HFFc6 (cell line): ENCODE measurements around the gene SPATA46. TPM values are rescaled to one million over a fixed set of nuclear protein-coding genes. Genes with fewer than 3 reads are reported as not detected.
"Not testable (repeated sequence)": the region's sequence is repeated elsewhere in the genome, so short reads cannot be mapped to it uniquely, and the experiment has no call there.

Experiments
- DNase-seq: peaks from one replicate; pipeline ENCODE4 v3.0.0-alpha.2; 2018
- H3K27ac Mint-ChIP-seq: 2 replicates; pipeline ENCODE4 v1.8.0; 2020; ENCODE audit warnings: mild to moderate bottlenecking, mixed read lengths
- H3K27me3 Mint-ChIP-seq: 2 replicates; pipeline ENCODE4 v1.8.0; 2021; ENCODE audit warnings: mild to moderate bottlenecking, moderate library complexity, mixed read lengths; ENCODE audit not compliant: insufficient read depth
- H3K36me3 Mint-ChIP-seq: 2 replicates; pipeline ENCODE4 v1.8.0; 2021; ENCODE audit warnings: low read depth, mixed read lengths
- H3K4me1 Mint-ChIP-seq: 2 replicates; pipeline ENCODE4 v1.8.0; 2020; ENCODE audit warnings: low read depth, mixed read lengths
- H3K4me3 Mint-ChIP-seq: 2 replicates; pipeline ENCODE4 v1.8.0; 2020; ENCODE audit warnings: mild to moderate bottlenecking, moderate library complexity, mixed read lengths
- H3K9me3 Mint-ChIP-seq: 2 replicates; pipeline ENCODE4 v1.8.0; 2020; ENCODE audit warnings: mild to moderate bottlenecking, mixed read lengths
- long read RNA-seq: library from polyadenylated mRNA; unstranded; transcript quantifications from one replicate; pipeline ENCODE4 v2.0.0, GENCODE V29; 2019
- total RNA-seq, 6 experiments: library from RNA; stranded (reverse); fragmentation: NEBNext Ultra II Directional; extraction: Animal tissue kit (Norgen Biotek cat#: 25700); gene quantifications; 2 replicates in 1 of 6; 3 replicates in 5 of 6; pipeline ENCODE4 v1.2.3, GENCODE V29; 2021
- TF ChIP-seq, protein P1 (sequence below): fragments of 200-600 bp; sonication (generic); IDR thresholded peaks from 2 replicates; pipeline ENCODE4 v1.5.0; 2021; ENCODE audit warnings: antibody characterized with exemption, mild to moderate bottlenecking

SPATA46 gene
- not detected for total RNA-seq
- long read RNA-seq, result 0 reads

GRCh38 chr1:162376691-162377090 is at the start of gene SPATA46:
Gene SPATA46 (minus strand): TSS chr1:162376854. CDS start chr1:162376790, 64 bp downstream.
- Mint-ChIP-seq H3K4me3 (no peak within 1 kb of the TSS), H3K36me3 (no peaks in the 10 kb centered on the region), H3K9me3 (no peaks in the 10 kb centered on the region), H3K27ac (no peak within 1 kb of the TSS), H3K27me3 (peaks cover 15% of the 10 kb centered on the region), H3K4me1 (peaks cover 15% of the 10 kb centered on the region)
- TF ChIP-seq, protein P1, sequence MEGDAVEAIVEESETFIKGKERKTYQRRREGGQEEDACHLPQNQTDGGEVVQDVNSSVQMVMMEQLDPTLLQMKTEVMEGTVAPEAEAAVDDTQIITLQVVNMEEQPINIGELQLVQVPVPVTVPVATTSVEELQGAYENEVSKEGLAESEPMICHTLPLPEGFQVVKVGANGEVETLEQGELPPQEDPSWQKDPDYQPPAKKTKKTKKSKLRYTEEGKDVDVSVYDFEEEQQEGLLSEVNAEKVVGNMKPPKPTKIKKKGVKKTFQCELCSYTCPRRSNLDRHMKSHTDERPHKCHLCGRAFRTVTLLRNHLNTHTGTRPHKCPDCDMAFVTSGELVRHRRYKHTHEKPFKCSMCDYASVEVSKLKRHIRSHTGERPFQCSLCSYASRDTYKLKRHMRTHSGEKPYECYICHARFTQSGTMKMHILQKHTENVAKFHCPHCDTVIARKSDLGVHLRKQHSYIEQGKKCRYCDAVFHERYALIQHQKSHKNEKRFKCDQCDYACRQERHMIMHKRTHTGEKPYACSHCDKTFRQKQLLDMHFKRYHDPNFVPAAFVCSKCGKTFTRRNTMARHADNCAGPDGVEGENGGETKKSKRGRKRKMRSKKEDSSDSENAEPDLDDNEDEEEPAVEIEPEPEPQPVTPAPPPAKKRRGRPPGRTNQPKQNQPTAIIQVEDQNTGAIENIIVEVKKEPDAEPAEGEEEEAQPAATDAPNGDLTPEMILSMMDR, result no peak
- no peak for DNase-seq

GRCh38 chr1:162422662-162423375 is 46.2 kb upstream of the SPATA46 start:
- no peak for DNase-seq
- Mint-ChIP-seq H3K4me3 (no peak overlapping the region), H3K36me3 (no peaks in the 10 kb centered on the region), H3K4me1 (peaks cover 13% of the 10 kb centered on the region), H3K27me3 (peaks cover 14% of the 10 kb centered on the region), H3K27ac (no peak overlapping the region), H3K9me3 (no peaks in the 10 kb centered on the region)
- TF ChIP-seq, protein P1, result no peak

DNA sequence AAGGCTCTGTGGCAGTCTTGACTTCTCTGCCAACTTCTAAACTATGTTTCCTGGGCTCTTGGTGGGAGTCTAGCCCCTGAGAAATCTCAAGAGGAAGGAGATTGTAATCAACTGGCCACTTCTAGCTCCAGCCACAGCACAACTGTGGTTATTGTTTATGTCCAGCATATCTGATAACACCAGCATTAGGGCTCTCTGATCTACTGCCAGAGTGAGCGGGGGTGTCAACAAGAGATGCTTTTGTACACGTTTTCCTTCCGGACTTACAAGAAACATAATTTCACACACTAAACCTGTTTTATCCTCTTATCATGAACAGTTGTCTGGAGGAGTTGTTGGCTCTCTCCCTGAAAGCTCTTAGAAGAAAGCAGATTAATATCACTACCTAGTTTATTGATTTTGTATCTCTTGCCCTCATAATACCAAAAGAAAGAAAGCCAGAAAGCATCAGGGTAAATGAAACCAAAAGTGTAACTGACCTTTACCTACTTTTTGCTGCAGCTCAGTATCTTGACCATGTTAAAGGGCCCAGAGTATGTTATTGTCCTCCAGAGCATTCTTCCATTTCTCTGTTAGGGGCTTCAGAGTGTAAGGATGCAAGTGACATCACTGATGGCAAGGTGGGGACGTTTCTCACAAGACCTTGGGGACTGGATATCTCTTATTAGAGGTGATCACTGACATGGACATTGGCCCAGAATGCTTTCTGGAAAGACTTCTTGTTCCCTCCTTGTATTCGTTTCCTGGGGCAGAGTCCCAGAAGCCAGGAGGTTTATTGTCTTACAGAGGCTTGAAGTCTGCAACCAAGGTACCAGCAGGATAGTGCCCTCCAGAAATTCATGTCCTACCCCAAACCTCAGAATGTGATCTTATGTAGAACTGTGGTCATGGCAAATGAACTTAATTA is 44.9 kb upstream of the SPATA46 start:
- H3K36me3 Mint-ChIP-seq, result no peaks in the 10 kb centered on the region
- peaks cover 13% of the 10 kb centered on the region for H3K4me1 Mint-ChIP-seq
- no peak overlapping the region for H3K27ac Mint-ChIP-seq
- TF ChIP-seq, protein P1, result no peak
- H3K27me3 Mint-ChIP-seq, result peaks cover 19% of the 10 kb centered on the region
- H3K9me3 Mint-ChIP-seq, result no peaks in the 10 kb centered on the region
- H3K4me3 Mint-ChIP-seq, result no peak overlapping the region
- DNase-seq, result no peak

DNA sequence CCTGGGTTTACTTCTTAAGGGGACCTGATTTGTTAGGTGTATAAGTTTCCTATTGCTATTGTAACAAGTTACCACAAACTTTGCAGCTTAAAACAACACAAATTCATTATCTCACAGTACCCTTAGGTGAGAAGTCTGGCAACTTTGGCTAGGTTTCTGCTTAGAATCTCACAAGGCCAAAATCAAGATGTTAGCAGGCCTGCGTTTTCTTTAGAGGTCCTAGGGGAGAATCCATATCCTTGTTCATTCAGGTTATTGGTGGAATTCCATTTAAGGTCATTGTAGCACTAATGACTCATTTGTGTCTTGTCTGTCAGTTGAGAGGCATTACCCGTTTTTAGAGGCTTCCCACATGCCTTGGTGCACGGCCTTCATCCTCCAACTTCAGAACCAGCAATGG is 43.5 kb upstream of the SPATA46 start:
- Mint-ChIP-seq H3K9me3 (no peaks in the 10 kb centered on the region), H3K27ac (no peak overlapping the region), H3K4me3 (no peak overlapping the region), H3K27me3 (peaks cover 22% of the 10 kb centered on the region), H3K36me3 (no peaks in the 10 kb centered on the region), H3K4me1 (peaks cover 13% of the 10 kb centered on the region)
- DNase-seq, result no peak
- TF ChIP-seq, protein P1, result no peak

DNA sequence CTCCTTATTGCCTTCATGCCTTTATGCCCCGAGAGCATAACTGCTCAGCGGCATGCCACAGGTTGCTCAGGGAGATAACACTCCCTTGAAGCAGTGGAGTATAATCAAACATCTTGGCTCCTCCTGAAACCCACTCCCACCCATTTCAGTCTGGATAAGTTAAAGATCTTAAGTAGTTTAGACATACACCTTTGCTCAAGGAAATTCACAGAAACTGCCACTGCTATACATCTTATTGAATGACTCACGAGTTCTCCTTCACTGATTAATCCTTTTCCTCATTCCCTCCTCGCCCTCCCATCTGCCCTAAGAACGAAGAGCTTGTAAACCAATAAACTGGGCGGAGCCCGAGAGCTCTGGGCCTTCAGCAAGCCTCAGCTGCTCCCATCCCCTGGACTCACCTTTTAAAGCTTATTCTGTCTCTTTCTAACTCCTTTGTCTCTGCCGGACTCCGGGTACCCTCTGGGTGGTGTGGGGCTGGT is 42.8 kb upstream of the SPATA46 start:
- not testable (repeated sequence) for H3K27ac Mint-ChIP-seq, DNase-seq, H3K9me3 Mint-ChIP-seq, H3K36me3 Mint-ChIP-seq, H3K4me3 Mint-ChIP-seq
- Mint-ChIP-seq H3K4me1 (peaks cover 13% of the 10 kb centered on the region), H3K27me3 (peaks cover 22% of the 10 kb centered on the region)

DNA sequence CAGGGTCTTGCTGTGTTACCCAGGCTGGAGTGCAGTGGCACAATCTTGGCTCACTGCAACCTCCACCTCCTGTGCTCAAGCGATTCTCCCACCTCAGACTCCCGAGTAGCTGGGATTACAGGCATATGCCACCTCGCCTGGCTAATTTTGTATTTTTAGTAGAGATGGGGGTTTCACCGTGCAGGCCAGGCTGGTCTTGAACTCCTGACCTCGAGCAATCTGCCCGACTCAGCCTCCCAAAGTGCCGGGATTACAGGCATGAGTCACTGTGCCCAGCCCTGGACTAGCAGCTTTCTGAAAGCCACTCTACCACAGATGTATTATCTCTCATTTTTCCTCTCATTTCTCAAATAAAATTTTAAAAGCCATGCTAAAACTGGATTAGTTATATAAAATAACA is 41.9 kb upstream of the SPATA46 start:
- not testable (repeated sequence) for DNase-seq, H3K4me3 Mint-ChIP-seq, H3K9me3 Mint-ChIP-seq, H3K27ac Mint-ChIP-seq, H3K36me3 Mint-ChIP-seq
- peaks cover 13% of the 10 kb centered on the region for H3K4me1 Mint-ChIP-seq
- peaks cover 19% of the 10 kb centered on the region for H3K27me3 Mint-ChIP-seq
